ENCODE results near the gene PRKACA. TPM values are rescaled to one million over a fixed set of nuclear protein-coding genes. Genes with fewer than 3 reads are reported as not detected.

PRKACA gene
- total and polyA plus RNA-seq, 10 of the 15 experiments (the other 5 are each of a cell fraction or from before 2014, with no cell fraction given), result 0.53 to 68.5 (median 11.2) TPM

GRCh38 chr19:14145381-14145780 lies 27.8 kb upstream of the PRKACA start:
- no peak overlapping the region for H3K4me3 ChIP-seq
- no peak for ATAC-seq
- intact Hi-C loops (cut with micrococcal nuclease; ENCODE audit: unreplicated experiment), result no loop called here
- H4K20me1 ChIP-seq (ENCODE audit: control insufficient read depth, insufficient read depth), result no peaks in the 10 kb centered on the region
- DNase-seq (ENCODE audit: low read depth, low spot score), result no peak
- no peak overlapping the region for H3K9ac ChIP-seq (ENCODE audit: control insufficient read depth, insufficient read depth, low read length)
- RAD21 ChIA-PET (ENCODE audit: unreplicated experiment), result interaction anchor here (1.2 kb wide), 1 partner anchor 9 kb away, joined by 4 read pairs; the partner anchor contains the start of gene ASF1B
- POLR2A ChIA-PET, result no interaction called here
- no TSS peak for BruUV-seq (replicated peaks)
- no peaks in the 10 kb centered on the region for H3K9me3 ChIP-seq (replicated peaks; ENCODE audit: control insufficient read depth, insufficient read depth, low read length)
- CTCF ChIA-PET, result interaction anchor here (0.6 to 1.7 kb wide), 7 partner anchors 9 to 203 kb away, joined by 3 to 6 read pairs (median 3); partner anchors contain the start of gene ASF1B
- no peaks in the 10 kb centered on the region for H3K79me2 ChIP-seq (ENCODE audit: control insufficient read depth, insufficient read depth, low read length)
- SMC1A ChIA-PET (ENCODE audit: uncharacterized antibody, unreplicated experiment), result interaction anchor here (1.4 kb wide), 1 partner anchor 9 kb away, joined by 5 read pairs; the partner anchor contains the start of gene ASF1B
- in situ Hi-C loops (cut with MboI), result no loop called here
- H3K4me1 ChIP-seq (ENCODE audit: control insufficient read depth, insufficient read depth, low read length), result peaks cover 6% of the 10 kb centered on the region; the same call in 1 of the 2 replicates
- WGBS (ENCODE audit: insufficient coverage, insufficient replicate concordance, low lambda C conversion rate, missing lambda C conversion rate), result 81% methylated on average over 6 of the region's 6 CpGs
- TF ChIP-seq IRF4 (IDR thresholded peaks at IDR 0.05; ENCODE audit: low read depth, low read length) (no peak), FOXK2 (IDR thresholded peaks at IDR 0.05) (no peak), RCOR1 (conservative IDR thresholded peaks at IDR 0.05; ENCODE audit: low read depth, low read length) (no peak), YBX1 (IDR thresholded peaks at IDR 0.05) (no peak), BCL3 (IDR thresholded peaks at IDR 0.05; ENCODE audit: borderline replicate concordance, insufficient read depth, low read depth, low read length, poor library complexity, severe bottlenecking) (no peak), PBX3 (IDR thresholded peaks at IDR 0.05; ENCODE audit: insufficient replicate concordance, low read depth, low read length) (no peak)
- no peak overlapping the region for H2AFZ ChIP-seq (ENCODE audit: control insufficient read depth, low read depth, low read length)
- H3K36me3 ChIP-seq (ENCODE audit: control insufficient read depth in 2 of 2, insufficient read depth in 2 of 2, low read length in 1 of 2), result no peaks in the 10 kb centered on the region
- no peak for FAIRE-seq
- no peaks in the 10 kb centered on the region for H3K27me3 ChIP-seq (replicated peaks in 1 of 2; ENCODE audit: control insufficient read depth in 2 of 2, insufficient read depth in 2 of 2, low read length in 1 of 2)
- no peak overlapping the region for H3K27ac ChIP-seq (ENCODE audit: control insufficient read depth, insufficient read depth)
- H3K4me2 ChIP-seq (ENCODE audit: control insufficient read depth, insufficient read depth), result no peak overlapping the region

All from GM12878 (cell line).